ENCODE results near the gene DRD1.
"Not testable (repeated sequence)": the region's sequence is repeated elsewhere in the genome, so short reads cannot be mapped to it uniquely, and the experiment has no call there.

DRD1 gene

DNA sequence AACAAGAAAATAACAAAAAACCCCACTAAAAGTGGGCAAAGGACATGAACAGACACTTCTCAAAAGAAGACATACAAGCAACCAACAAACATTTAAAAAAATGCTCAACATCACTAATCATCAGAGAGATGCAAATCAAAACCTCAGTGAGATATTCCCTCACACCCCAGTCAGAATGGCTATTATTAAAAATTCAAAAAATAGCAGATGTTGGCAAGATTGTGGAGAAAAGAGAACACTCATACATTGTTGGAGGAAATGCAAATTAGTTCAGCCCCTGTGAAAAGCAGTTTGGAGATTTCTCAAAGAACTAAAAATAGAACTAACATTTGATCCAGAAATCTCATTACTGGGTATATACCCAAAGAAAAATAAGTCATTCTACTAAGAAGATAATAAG, 19.4 kb downstream of the DRD1 start:
- DNase-seq (ENCODE audit: low read depth): not testable (repeated sequence)

DNA sequence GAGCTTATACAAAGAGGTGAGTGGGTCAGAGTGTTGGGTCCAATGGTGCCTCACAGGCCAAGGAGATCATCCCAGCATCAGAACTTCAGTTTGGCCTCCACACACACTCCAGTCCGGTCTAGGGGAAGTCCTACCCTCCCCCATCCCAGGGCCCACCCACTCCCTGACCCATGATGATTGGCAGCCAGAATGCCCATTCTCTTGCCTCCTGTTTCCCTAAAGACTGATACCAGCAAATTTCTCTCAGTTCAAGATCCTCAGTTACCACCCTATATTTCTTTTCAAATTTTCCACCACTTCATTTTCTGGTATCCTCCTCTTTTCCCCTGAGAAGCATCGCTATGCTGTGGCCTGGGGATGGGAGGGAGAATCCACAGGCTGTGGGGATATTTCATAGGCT, 21.9 kb downstream of the DRD1 start:
- DNase-seq (ENCODE audit: low read depth): no peak

DNA sequence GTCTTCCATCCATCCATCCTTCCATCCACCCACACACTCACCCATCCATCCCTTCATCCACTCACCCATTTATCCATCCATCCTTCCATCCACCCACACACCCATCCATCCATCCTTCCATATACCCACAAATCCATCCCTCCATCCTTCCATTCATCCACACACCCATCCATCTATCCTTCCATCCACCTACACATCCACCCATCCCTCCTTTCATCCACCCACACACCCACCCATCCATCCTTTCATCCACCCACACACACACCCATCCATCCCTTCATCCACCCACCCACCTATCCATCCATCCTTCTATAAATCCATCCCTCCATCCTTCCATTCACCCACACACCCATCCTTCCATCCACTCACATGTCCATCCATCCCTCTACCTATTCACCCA, 23.6 kb downstream of the DRD1 start:
- no peak for DNase-seq (ENCODE audit: low read depth)

DNA sequence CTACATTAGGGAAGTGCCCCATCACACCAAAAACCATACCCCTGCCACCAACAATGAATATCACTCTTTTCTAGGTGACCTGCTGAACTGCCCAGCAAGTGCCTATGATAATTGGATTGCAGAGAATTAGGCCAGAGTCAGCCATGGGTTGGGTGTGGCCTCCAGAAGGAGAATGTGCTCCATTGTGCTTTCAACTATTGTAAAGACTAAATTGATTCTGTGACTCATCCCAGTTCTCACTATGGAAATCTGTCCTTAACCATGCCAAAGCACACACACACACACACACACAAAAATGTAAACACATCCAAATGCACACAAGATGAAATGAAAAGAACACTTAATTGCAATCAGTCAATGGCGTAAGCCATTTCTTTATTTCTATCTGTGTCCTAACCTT, 25.7 kb downstream of the DRD1 start:
- DNase-seq (ENCODE audit: low read depth): no peak

GRCh38 chr5:175417384-175417783, 26.6 kb downstream of the DRD1 start:
- DNase-seq (ENCODE audit: low read depth): no peak

- no peak for DNase-seq (ENCODE audit: low read depth)
Measured at GRCh38 chr5:175415303-175415702, 28.7 kb downstream of the DRD1 start.

- DNase-seq (ENCODE audit: low read depth): no peak
Measured at GRCh38 chr5:175410926-175411325, 33.1 kb downstream of the DRD1 start.

- no peak for DNase-seq (ENCODE audit: low read depth)
Measured at GRCh38 chr5:175406300-175406699, 37.7 kb downstream of the DRD1 start.

DNA sequence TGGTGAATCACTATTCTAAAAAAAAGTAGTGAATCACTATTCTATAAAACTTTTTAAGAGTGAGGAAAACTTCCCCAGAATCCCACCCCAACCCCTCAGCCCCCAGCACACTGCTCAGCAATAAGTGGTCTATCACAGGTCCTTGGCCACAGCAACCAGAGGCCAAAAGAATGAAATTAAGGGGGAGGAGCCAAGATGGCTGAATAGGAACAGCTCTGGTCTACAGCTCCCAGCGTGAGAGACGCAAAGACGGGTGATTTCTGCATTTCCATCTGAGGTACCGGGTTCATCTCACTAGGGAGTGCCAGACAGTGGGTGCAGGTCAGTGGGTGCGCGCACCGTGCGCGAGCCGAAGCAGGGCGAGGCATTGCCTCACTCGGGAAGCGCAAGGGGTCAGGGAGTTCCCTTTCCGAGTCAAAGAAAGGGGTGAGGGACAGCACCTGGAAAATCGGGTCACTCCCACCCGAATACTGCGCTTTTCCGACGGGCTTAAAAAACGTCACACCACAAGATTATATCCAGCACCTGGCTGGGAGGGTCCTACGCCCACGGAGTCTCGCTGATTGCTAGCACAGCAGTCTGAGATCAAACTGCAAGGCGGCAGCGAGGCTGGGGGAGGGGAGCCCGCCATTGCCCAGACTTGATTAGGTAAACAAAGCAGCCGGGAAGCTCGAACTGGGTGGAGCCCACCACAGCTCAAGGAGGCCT, 46.2 kb downstream of the DRD1 start:
- not testable (repeated sequence) for DNase-seq (ENCODE audit: low read depth)

DNA sequence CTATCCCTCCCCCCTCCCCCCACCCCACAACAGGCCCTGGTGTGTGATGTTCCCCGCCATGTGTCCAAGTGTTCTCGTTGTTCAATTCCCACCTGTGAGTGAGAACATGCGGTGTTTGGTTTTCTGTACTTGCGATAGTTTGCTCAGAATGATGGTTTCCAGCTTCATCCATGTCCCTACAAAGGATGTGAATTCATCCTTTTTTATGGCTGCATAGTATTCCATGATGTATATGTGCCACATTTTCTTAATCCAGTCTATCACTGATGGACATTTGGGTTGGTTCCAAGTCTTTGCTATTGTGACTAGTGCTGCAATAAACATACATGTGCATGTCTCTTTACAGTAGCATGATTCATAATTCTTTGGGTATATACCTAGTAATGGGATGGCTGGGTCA, 48.6 kb downstream of the DRD1 start:
- not testable (repeated sequence) for DNase-seq (ENCODE audit: low read depth)

GRCh38 chr5:175394601-175395000, 49.4 kb downstream of the DRD1 start:
- no peak for DNase-seq (ENCODE audit: low read depth)

DNA sequence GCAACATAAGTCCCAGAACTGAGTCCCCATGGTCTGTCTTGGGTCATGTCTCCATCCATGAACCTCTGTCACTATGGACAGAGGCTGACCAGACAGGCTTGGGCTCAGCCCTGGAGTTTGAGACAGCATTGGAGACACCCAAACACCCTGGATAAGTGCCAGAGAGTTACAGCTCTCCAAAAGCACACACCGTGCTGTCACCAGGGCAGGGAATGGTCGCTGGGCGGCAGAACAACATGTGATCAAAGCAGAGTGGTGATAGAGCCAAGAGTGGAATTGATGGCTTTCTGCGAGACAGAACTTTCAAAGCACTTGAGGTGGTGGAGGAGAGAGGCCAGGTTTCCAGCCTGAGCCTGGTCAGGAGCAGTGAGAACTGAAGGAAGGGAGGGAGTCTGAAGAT, 50.1 kb downstream of the DRD1 start:
- no peak for DNase-seq (ENCODE audit: low read depth)

DNA sequence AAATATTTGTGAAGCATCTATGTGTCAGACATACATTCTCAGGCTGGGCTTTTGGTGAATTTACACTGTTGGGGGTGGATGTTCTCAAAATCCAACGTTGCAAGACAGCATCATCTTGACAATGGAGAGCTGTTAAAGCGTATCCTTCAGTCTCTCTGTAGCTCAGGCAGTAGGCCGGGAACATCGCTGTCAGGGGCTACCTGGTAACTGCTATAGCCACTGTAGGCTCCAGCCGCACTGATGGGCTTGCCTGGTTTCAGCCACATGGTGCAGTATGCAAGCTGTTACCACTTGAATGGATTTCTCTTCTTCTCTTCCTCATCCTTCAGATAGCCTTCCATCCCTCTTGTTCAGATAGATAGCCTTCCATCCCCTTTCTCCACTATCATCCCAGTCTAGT, 51.7 kb downstream of the DRD1 start:
- no peak for DNase-seq (ENCODE audit: low read depth)

DNA sequence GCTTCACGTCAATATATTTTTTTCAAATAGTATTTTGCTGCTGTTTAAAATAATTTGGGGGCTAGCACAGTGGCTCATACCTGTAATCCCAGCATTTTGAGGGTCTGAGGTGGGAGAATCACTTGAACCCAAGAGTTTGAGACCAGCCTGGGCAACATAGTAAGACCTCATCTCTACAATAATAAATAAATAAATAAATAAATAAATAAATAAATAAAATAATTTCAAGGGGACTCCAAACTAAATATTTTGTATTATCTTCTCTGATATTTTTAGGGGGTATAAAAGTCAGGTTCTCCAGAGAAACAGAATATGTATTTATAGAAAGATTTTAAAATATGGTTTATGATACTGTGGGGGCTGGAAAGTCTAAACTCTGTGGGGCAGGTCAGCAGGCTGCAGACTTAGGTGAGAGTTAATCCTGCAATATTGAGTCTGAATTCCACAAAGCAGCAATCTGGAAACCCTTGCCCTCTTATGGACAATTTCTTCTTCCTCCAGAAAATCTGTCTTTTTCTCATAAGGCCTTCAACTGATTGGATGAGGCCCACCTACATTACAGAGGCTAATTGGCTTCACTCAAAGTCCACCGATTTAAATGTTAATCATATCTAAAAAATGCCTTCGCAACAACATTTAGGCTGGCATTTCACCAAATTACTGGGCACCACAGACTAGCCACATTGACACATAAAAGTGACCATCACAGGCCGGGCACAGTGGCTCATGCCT, 53.5 kb downstream of the DRD1 start:
- DNase-seq (ENCODE audit: low read depth): no peak
